ENCODE data around the gene TTLL12.
A peak's percentile ranks its signal among the peaks of the same experiment; 100 is the strongest.

The TTLL12 gene

DNA sequence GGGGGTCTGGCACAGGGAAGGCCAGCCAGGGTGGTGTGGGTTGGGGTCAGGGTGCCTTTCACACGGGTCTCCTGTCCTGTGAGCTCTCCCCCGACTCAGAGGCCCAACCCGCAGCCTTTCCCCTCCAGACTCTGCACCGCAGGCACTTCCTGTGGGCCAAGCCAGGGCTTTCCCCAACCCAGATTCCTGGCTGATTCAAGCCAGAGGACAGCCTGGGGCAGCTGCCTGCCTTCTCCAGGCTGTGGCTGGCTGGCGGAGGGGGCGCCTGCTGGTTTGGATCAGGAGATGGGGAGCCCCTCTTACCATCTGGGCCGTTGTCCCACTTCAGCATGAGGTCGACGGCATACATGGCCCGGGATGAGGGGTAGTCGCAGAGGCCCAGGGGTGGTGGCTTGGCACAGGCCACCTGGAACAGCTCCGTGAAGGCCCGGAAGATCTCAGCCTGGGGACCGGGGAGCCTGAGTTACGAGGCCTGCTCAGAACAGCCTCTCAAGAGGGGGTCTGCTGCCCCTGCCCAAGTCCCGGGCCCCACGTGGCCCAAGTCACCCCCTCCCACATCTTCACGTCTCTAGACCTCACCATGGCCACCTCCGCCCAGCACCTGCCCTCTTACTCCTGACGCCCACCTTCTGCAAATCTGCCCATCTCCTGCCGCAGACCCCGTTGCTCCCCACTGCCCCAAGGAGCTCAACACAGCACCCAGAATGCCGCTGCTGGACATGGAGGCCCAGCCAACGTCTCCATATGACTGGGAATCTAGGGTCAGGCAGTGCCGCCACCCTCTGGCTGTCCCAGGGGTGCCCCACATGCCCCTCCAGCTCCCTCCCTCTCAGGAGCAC lies 18.2 kb downstream of the TTLL12 start:
- peaks cover 0 to 69% (median 46%) of the 10 kb centered on the region in 5 donors for H3K36me3 ChIP-seq (ENCODE audit: control insufficient read depth in 5 of 5, insufficient read depth in 5 of 5, low read length in 5 of 5)
- no peaks in the 10 kb centered on the region for H3K9me3 ChIP-seq (ENCODE audit: control insufficient read depth in 5 of 5, low read length in 5 of 5)
- H3K4me1 ChIP-seq (ENCODE audit: control insufficient read depth in 5 of 5, insufficient read depth in 5 of 5, low read length in 5 of 5) = peaks cover 2 to 17% (median 12%) of the 10 kb centered on the region in 5 donors
- H3K9ac ChIP-seq (ENCODE audit: low read length in 5 of 5) = peak overlapping the region in 1 of 5 donors; percentile 13
- no peak overlapping the region for H3K4me3 ChIP-seq (ENCODE audit: low read depth in 1 of 5, low read length in 5 of 5)
- H3K27ac ChIP-seq (ENCODE audit: low read depth, low read length) = no peak overlapping the region
- H3K27me3 ChIP-seq (ENCODE audit: control insufficient read depth in 5 of 5, insufficient read depth in 4 of 5, low read length in 5 of 5) = no peaks in the 10 kb centered on the region

DNA sequence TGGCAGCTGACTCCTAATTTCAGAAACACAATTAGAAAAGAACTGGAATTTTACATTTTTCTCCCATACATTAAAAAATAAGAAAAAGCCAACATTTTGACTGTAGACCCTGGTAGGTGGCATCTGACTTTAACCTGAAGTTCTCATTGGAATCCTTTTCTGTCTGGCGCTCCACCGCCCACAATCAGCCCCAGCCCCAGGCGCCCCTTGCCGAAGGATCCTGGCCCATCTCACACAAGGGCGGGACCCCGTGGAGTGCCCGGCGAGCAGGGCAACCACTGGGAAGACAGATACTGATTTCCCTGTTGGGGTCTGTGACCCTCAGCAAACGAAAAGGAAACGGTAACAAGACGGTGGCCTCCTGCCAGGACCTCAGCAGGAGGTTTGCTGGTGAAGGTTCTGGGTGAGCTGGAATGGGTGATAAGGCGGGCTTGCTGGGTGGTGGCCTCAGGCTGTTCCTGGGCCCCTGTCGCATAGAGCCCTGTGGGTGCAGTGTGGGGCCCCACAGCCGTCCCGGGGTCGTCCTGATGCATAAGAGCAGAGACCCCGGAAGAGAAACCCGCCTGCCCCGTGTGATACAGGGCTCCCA lies 19.8 kb downstream of the TTLL12 start:
- peaks cover 0 to 66% (median 44%) of the 10 kb centered on the region in 5 donors for H3K36me3 ChIP-seq (ENCODE audit: control insufficient read depth in 5 of 5, insufficient read depth in 5 of 5, low read length in 5 of 5)
- H3K27me3 ChIP-seq (ENCODE audit: control insufficient read depth in 5 of 5, insufficient read depth in 4 of 5, low read length in 5 of 5) = no peaks in the 10 kb centered on the region
- peaks cover 2 to 30% (median 26%) of the 10 kb centered on the region in 5 donors for H3K4me1 ChIP-seq (ENCODE audit: control insufficient read depth in 5 of 5, insufficient read depth in 5 of 5, low read length in 5 of 5)

GRCh38 chr22:43166132-43166930 lies 20.6 kb downstream of the TTLL12 start:
- Histone ChIP-seq H3K9me3 (ENCODE audit: control insufficient read depth in 5 of 5, low read length in 5 of 5) (no peaks in the 10 kb centered on the region), H3K27me3 (ENCODE audit: control insufficient read depth in 5 of 5, insufficient read depth in 4 of 5, low read length in 5 of 5) (no peaks in the 10 kb centered on the region), H3K36me3 (ENCODE audit: control insufficient read depth in 5 of 5, insufficient read depth in 5 of 5, low read length in 5 of 5) (peaks cover 0 to 63% (median 36%) of the 10 kb centered on the region in 5 donors), H3K4me3 (ENCODE audit: low read depth in 1 of 5, low read length in 5 of 5) (no peak overlapping the region), H3K4me1 (ENCODE audit: control insufficient read depth in 5 of 5, insufficient read depth in 5 of 5, low read length in 5 of 5) (peaks cover 2 to 29% (median 26%) of the 10 kb centered on the region in 5 donors), H3K9ac (ENCODE audit: low read length in 5 of 5) (no peak overlapping the region), H3K27ac (ENCODE audit: low read depth, low read length) (no peak overlapping the region)

More for the DNA sequence above, 19.8 kb downstream of the TTLL12 start:
- no peak overlapping the region for H3K27ac ChIP-seq (ENCODE audit: low read depth, low read length)
- H3K9ac ChIP-seq (ENCODE audit: low read length in 5 of 5) = no peak overlapping the region
- no peaks in the 10 kb centered on the region for H3K9me3 ChIP-seq (ENCODE audit: control insufficient read depth in 5 of 5, low read length in 5 of 5)
- H3K4me3 ChIP-seq (ENCODE audit: low read depth in 1 of 5, low read length in 5 of 5) = no peak overlapping the region

- H3K4me1 ChIP-seq (ENCODE audit: control insufficient read depth in 5 of 5, insufficient read depth in 5 of 5, low read length in 5 of 5) = peaks cover 0 to 32% (median 27%) of the 10 kb centered on the region in 5 donors
- H3K9me3 ChIP-seq (ENCODE audit: control insufficient read depth in 5 of 5, low read length in 5 of 5) = no peaks in the 10 kb centered on the region
- no peak overlapping the region for H3K9ac ChIP-seq (ENCODE audit: low read length in 5 of 5)
- no peaks in the 10 kb centered on the region for H3K27me3 ChIP-seq (ENCODE audit: control insufficient read depth in 5 of 5, insufficient read depth in 4 of 5, low read length in 5 of 5)
- H3K4me3 ChIP-seq (ENCODE audit: low read depth in 1 of 5, low read length in 5 of 5) = no peak overlapping the region
- peaks cover 0 to 62% (median 28%) of the 10 kb centered on the region in 5 donors for H3K36me3 ChIP-seq (ENCODE audit: control insufficient read depth in 5 of 5, insufficient read depth in 5 of 5, low read length in 5 of 5)
- H3K27ac ChIP-seq (ENCODE audit: low read depth, low read length) = no peak overlapping the region
Measured at GRCh38 chr22:43164636-43165035, 22.3 kb downstream of the TTLL12 start.

DNA sequence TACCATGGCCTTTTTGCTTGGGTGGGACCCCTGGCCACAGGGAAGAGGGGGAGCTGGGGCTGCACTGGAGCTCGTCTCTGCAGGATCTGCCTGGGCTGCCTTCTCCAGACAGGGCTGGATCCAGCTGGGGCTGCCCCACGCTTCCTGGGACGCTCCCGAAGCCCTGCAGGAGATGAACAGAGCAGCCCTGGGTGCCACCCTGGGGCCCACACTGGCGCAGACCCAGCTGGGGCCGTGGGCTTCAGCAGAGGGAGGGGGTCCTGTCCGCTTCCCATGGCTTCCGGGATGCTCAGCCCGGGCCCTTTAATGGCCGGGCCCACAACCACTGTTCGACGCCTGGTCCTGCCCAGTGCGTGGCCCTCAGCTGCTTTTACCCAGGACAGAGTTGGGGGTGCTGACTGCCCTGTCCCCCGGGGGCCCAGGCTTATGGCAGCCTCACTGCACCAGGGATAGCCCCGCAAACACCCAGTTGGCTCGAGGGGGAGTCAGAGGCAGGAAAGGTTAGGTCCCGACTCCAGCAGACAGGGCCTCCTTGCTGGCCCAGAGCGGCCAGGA lies 23.6 kb downstream of the TTLL12 start:
- H3K4me3 ChIP-seq (ENCODE audit: low read depth in 1 of 5, low read length in 5 of 5) = no peak overlapping the region
- peaks cover 0 to 57% (median 26%) of the 10 kb centered on the region in 5 donors for H3K36me3 ChIP-seq (ENCODE audit: control insufficient read depth in 5 of 5, insufficient read depth in 5 of 5, low read length in 5 of 5)
- no peaks in the 10 kb centered on the region for H3K9me3 ChIP-seq (ENCODE audit: control insufficient read depth in 5 of 5, low read length in 5 of 5)
- H3K4me1 ChIP-seq (ENCODE audit: control insufficient read depth in 5 of 5, insufficient read depth in 5 of 5, low read length in 5 of 5) = peaks cover 0 to 45% (median 41%) of the 10 kb centered on the region in 5 donors
- no peak overlapping the region for H3K27ac ChIP-seq (ENCODE audit: low read depth, low read length)
- peak overlapping the region in 1 of 5 donors; percentile 38 for H3K9ac ChIP-seq (ENCODE audit: low read length in 5 of 5)
- no peaks in the 10 kb centered on the region for H3K27me3 ChIP-seq (ENCODE audit: control insufficient read depth in 5 of 5, insufficient read depth in 4 of 5, low read length in 5 of 5)

DNA sequence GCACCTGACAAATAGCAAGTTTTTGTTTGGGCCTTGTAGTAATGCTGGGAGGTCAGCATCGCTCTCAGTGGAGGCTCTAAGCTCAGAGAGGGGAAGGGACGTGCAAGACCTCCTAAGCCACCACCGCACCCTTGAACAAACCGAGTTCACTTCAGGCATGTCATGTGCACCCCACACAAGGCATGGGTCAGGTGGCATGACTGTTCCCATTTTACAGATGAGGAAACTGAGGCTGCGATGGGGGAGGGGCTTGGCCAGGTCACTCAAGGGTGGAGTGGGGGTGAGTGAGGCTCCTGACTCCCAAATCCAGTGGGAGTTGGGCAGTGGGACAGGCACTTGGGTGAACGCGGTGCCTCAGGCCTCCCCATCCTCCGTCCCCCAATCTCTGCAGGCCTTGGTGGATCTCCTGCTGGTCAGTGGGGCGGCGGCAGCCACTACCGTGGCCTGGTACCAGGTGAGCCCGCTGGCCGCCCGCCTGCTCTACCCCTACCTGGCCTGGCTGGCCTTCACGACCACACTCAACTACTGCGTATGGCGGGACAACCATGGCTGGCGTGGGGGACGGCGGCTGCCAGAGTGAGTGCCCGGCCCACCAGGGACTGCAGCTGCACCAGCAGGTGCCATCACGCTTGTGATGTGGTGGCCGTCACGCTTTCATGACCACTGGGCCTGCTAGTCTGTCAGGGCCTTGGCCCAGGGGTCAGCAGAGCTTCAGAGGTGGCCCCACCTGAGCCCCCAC lies 24.4 kb downstream of the TTLL12 start:
- H3K9me3 ChIP-seq (ENCODE audit: control insufficient read depth in 5 of 5, low read length in 5 of 5) = no peaks in the 10 kb centered on the region
- H3K27me3 ChIP-seq (ENCODE audit: control insufficient read depth in 5 of 5, insufficient read depth in 4 of 5, low read length in 5 of 5) = no peaks in the 10 kb centered on the region
- H3K36me3 ChIP-seq (ENCODE audit: control insufficient read depth in 5 of 5, insufficient read depth in 5 of 5, low read length in 5 of 5) = peaks cover 0 to 49% (median 20%) of the 10 kb centered on the region in 5 donors
- H3K27ac ChIP-seq (ENCODE audit: low read depth, low read length) = no peak overlapping the region
- H3K4me3 ChIP-seq (ENCODE audit: low read depth in 1 of 5, low read length in 5 of 5) = no peak overlapping the region
- no peak overlapping the region for H3K9ac ChIP-seq (ENCODE audit: low read length in 5 of 5)
- peaks cover 2 to 53% (median 48%) of the 10 kb centered on the region in 5 donors for H3K4me1 ChIP-seq (ENCODE audit: control insufficient read depth in 5 of 5, insufficient read depth in 5 of 5, low read length in 5 of 5)

- no peaks in the 10 kb centered on the region for H3K27me3 ChIP-seq (ENCODE audit: control insufficient read depth in 5 of 5, insufficient read depth in 4 of 5, low read length in 5 of 5)
- H3K4me1 ChIP-seq (ENCODE audit: control insufficient read depth in 5 of 5, insufficient read depth in 5 of 5, low read length in 5 of 5) = peaks cover 2 to 69% (median 52%) of the 10 kb centered on the region in 5 donors
- peaks cover 0 to 38% (median 15%) of the 10 kb centered on the region in 5 donors for H3K36me3 ChIP-seq (ENCODE audit: control insufficient read depth in 5 of 5, insufficient read depth in 5 of 5, low read length in 5 of 5)
- H3K9me3 ChIP-seq (ENCODE audit: control insufficient read depth in 5 of 5, low read length in 5 of 5) = no peaks in the 10 kb centered on the region
- no peak overlapping the region for H3K9ac ChIP-seq (ENCODE audit: low read length in 5 of 5)
- no peak overlapping the region for H3K4me3 ChIP-seq (ENCODE audit: low read depth in 1 of 5, low read length in 5 of 5)
- H3K27ac ChIP-seq (ENCODE audit: low read depth, low read length) = peak overlapping the region; percentile 78
Measured at GRCh38 chr22:43160497-43161126, 26.3 kb downstream of the TTLL12 start.

- peak overlapping the region; percentile 78 for H3K27ac ChIP-seq (ENCODE audit: low read depth, low read length)
- no peaks in the 10 kb centered on the region for H3K9me3 ChIP-seq (ENCODE audit: control insufficient read depth in 5 of 5, low read length in 5 of 5)
- no peak overlapping the region for H3K9ac ChIP-seq (ENCODE audit: low read length in 5 of 5)
- no peak overlapping the region for H3K4me3 ChIP-seq (ENCODE audit: low read depth in 1 of 5, low read length in 5 of 5)
- peaks cover 0 to 39% (median 15%) of the 10 kb centered on the region in 5 donors for H3K36me3 ChIP-seq (ENCODE audit: control insufficient read depth in 5 of 5, insufficient read depth in 5 of 5, low read length in 5 of 5)
- no peaks in the 10 kb centered on the region for H3K27me3 ChIP-seq (ENCODE audit: control insufficient read depth in 5 of 5, insufficient read depth in 4 of 5, low read length in 5 of 5)
- H3K4me1 ChIP-seq (ENCODE audit: control insufficient read depth in 5 of 5, insufficient read depth in 5 of 5, low read length in 5 of 5) = peaks cover 2 to 76% (median 52%) of the 10 kb centered on the region in 5 donors
Measured at GRCh38 chr22:43159484-43160178, 27.3 kb downstream of the TTLL12 start.
